Ectodermal cell (in vitro differentiated cells): Measurements from ENCODE around the gene HDGF.

Experiments
- H3K27ac ChIP-seq: 2 replicates; pipeline ENCODE4 v1.7.0; 2013; ENCODE audit warnings: mild to moderate bottlenecking, low read depth, low read length; ENCODE audit not compliant: insufficient read depth, poor library complexity, severe bottlenecking
- H3K27me3 ChIP-seq: 2 replicates; pipeline ENCODE4 v1.7.0; 2013; ENCODE audit warnings: mild to moderate bottlenecking, low read length; ENCODE audit not compliant: insufficient read depth, control insufficient read depth, poor library complexity, severe bottlenecking
- H3K36me3 ChIP-seq: one replicate; pipeline ENCODE4 v1.7.0; 2013; ENCODE audit warnings: low read length; ENCODE audit not compliant: control insufficient read depth, insufficient read depth
- H3K4me1 ChIP-seq: one replicate; pipeline ENCODE4 v1.7.0; 2013; ENCODE audit warnings: low read length; ENCODE audit not compliant: control insufficient read depth, insufficient read depth
- H3K4me3 ChIP-seq: 2 replicates; pipeline ENCODE4 v1.7.0; 2013; ENCODE audit warnings: low read depth, low read length, control low read depth; ENCODE audit not compliant: insufficient read depth
- H3K9me3 ChIP-seq: 2 replicates; pipeline ENCODE4 v1.7.0; 2013; ENCODE audit warnings: mild to moderate bottlenecking, low read length, moderate library complexity; ENCODE audit not compliant: control insufficient read depth
- WGBS, 2 experiments: methylation state at CpG; one replicate each; pipeline ENCODE4 v1.1.7; 2013; ENCODE audit warnings: missing lambda C conversion rate in 2 of 2; 5-methylcytosine and 5-hydroxymethylcytosine counted together

The HDGF gene

DNA sequence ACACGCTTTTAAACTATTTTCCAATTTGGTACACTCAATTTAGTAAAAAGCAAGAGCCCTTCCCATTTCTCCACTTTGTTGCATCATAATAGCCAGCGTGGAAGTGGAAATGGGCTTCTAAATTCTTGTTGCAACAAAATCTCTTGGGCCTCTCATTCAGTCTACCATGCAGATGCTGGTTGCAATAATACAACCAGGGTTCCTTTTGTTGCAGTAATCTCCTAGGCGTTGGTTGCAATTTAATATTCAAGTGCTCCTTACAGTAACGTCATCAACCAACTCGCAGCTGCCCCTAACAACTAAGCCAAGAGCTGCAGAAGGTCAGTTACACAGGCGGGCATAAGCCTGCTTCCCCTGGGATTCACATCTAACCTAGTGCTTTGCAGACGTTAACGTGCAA is 2.7 kb upstream of the HDGF start:
- no peak overlapping the region for H3K27ac ChIP-seq
- no peaks in the 10 kb centered on the region for H3K36me3 ChIP-seq
- no peak overlapping the region for H3K4me3 ChIP-seq
- H3K4me1 ChIP-seq = peaks cover 13% of the 10 kb centered on the region
- 91 to 93% methylated on average over 8 of the region's 8 CpGs for WGBS, 2 experiments
- H3K27me3 ChIP-seq = no peaks in the 10 kb centered on the region
- H3K9me3 ChIP-seq = no peaks in the 10 kb centered on the region

DNA sequence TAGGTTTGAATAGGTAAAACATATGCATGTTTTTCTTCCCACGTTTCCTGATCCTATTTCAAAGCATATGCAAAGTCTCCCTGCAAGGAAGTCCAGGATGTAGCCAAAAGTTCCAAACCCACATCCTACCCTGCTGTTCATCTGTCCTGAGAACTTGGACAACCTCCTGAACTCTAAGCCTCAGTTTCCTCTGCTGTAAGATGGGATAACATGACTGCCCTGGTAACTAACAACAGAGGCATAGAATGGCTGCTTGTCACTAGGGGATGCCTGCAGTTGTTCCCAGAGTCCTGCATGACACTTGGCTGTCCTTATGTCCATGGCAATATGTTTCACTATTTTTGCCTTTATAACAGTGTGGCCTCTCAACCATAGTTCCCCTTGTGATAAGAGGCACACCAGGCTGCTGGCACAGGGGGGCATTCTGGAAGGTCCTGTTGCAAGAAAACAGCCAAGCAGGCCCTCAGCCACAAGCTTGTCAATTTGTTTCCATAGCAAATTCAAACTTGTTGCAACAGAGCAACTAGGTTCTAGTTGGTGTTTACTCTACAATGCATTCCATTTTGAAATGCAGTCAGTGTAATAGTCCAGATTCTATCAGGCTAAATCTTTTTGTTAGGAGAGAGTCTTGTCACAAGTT is 1.5 kb upstream of the HDGF start:
- Histone ChIP-seq H3K4me3 (peak overlapping the region; percentile 72), H3K4me1 (peaks cover 26% of the 10 kb centered on the region), H3K36me3 (no peaks in the 10 kb centered on the region), H3K27ac (no peak overlapping the region), H3K9me3 (no peaks in the 10 kb centered on the region), H3K27me3 (no peaks in the 10 kb centered on the region)
- 60 to 85% methylated on average over 1 of the region's 1 CpG for WGBS, 2 experiments

DNA sequence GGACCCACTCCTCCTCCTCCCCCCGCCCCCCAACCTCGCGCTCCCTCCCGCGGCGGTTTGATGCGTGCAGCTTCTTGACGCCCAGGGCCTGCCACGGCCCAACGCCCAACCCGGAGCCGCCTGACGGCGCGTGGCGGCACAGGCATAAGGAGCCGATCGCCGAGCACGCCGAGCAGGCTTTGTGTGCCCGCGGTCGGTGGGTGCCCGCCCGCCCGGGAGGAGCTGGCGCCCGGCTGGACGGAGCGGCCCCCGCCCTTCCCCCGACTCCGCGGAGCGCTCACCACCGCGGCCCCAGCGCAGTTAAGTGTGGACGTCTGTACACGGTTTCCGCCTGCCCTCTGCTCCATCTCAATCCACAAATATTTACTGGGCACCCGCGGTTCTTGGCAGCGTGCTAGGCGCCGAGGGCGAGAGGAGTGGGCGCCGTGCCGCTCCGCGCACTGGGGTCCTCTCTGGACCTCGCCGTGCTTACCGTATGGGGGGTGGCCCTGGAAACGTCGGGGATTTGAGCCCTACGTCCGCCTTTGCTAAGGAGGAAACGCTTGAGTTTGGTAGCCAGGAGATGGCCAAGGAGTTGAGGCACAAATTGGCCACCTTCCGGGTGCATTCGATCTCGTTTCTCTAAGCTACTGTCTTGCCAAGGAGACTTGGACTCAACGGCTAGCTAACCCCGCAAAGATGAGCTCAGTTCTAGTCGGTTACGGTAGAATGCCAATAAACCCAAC is 444 bp upstream of the HDGF start:
- Histone ChIP-seq H3K4me3 (peak overlapping the region; percentile 72), H3K36me3 (no peaks in the 10 kb centered on the region), H3K27me3 (no peaks in the 10 kb centered on the region), H3K27ac (peak overlapping the region; percentile 79), H3K4me1 (peaks cover 33% of the 10 kb centered on the region), H3K9me3 (no peaks in the 10 kb centered on the region)
- WGBS, 2 experiments = 0% methylated on average over 68 of the region's 68 CpGs

DNA sequence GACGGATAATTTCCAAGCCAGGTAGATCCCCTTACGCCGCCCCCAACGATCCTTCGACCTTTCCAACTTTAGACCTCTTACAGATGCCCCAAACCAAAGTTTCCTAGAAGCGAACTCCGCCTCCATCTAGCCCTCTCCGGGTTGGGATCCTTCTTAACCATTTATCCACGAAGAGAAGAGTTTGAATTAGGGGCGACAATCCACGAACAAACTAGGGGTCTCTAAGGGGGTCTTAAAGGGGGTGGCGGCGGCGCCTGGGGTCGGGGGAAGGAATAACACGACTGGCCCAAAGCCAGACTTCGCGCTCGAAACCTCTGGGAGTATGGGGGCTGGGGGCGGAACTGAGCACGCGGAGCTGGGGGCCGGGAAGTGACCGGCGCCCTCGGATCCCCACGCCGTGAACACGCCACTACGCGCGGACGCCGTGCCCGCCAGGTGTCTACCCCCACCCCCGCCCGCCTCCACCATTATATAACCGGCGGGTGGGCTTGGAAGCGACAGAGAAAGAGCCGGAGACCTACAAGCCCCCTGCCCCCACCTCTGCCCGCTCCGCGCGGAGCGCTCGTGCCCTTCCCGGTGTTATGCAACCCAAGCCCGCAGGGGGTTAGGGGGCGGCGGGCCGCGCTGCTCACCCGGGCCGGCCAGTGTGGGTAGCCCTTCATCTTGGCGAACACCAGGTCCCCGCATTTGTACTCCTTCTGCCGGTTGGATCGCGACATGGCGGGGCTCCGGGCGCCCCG is 594 bp downstream of the HDGF start:
- Histone ChIP-seq H3K9me3 (no peaks in the 10 kb centered on the region), H3K4me3 (peak overlapping the region; percentile 72), H3K27ac (peak overlapping the region; percentile 2), H3K27me3 (no peaks in the 10 kb centered on the region), H3K4me1 (peaks cover 38% of the 10 kb centered on the region), H3K36me3 (no peaks in the 10 kb centered on the region)
- WGBS, 2 experiments = 0 to 1% methylated on average over 64 of the region's 64 CpGs

DNA sequence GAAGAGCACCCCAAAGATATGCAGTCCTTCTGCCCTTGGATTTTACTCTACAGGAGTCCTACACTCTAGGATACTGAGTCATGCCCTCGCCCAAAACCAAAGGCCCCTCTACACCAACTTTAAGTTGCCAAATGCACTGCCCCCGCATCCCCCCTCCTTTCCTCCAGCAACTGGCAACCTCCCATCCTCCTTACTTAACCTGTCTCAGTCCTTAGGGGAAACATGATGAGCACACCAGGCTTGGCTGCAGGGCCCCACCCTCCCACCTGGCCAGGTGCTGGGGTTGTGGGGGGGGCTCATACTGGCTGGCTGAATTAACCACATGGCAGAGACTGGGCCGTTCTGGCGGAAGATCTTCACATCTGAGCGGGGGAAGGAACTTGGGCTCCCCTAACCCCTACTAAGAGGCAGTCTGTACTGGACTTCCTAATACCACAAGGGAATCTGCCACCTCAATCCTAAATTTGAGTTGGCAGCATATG is 1.2 kb downstream of the HDGF start:
- H3K9me3 ChIP-seq = no peaks in the 10 kb centered on the region
- peaks cover 44% of the 10 kb centered on the region for H3K4me1 ChIP-seq
- WGBS, 2 experiments = 12 to 15% methylated on average over 5 of the region's 5 CpGs
- H3K36me3 ChIP-seq = no peaks in the 10 kb centered on the region
- no peak overlapping the region for H3K27ac ChIP-seq
- H3K4me3 ChIP-seq = peak overlapping the region; percentile 72
- H3K27me3 ChIP-seq = no peaks in the 10 kb centered on the region

DNA sequence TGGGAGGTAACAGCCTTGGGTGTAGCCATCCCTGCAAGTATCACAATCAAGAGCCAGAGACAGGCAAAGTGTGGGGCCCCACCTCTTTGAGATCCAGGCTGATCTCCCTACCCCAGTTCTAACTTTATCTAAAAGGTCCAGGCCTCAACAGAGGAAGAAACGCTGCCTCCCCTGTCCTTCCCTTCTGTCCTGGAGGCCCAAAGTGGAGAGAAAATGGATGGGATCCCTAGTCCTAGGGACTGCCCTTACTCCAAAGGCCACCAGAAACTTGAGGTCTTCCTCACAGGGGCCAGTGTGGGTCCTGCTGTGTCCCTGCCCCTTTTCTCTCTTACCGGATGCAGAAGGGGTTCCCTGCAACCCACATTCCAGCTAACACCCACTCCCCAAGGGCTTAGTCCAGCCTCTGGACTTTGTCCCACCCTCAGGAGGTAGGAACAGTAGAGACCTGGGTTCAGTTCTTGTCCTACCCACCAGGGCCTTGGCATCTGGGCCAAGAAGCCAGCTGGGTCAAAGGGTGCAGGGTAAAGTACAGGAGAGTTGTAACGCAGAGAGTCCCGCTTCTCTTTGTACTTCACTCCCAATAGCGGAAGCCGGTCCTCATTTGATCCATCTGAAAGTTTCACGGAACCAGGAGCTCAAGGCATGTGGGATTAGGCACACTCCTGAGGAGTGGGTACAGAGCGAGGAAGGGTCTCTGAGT is 1.9 kb downstream of the HDGF start:
- 72 to 78% methylated on average over 8 of the region's 8 CpGs for WGBS, 2 experiments
- H3K36me3 ChIP-seq = no peaks in the 10 kb centered on the region
- H3K27ac ChIP-seq = peak overlapping the region; percentile 9
- H3K4me1 ChIP-seq = peaks cover 47% of the 10 kb centered on the region
- H3K4me3 ChIP-seq = peak overlapping the region; percentile 72
- no peaks in the 10 kb centered on the region for H3K9me3 ChIP-seq
- H3K27me3 ChIP-seq = no peaks in the 10 kb centered on the region

DNA sequence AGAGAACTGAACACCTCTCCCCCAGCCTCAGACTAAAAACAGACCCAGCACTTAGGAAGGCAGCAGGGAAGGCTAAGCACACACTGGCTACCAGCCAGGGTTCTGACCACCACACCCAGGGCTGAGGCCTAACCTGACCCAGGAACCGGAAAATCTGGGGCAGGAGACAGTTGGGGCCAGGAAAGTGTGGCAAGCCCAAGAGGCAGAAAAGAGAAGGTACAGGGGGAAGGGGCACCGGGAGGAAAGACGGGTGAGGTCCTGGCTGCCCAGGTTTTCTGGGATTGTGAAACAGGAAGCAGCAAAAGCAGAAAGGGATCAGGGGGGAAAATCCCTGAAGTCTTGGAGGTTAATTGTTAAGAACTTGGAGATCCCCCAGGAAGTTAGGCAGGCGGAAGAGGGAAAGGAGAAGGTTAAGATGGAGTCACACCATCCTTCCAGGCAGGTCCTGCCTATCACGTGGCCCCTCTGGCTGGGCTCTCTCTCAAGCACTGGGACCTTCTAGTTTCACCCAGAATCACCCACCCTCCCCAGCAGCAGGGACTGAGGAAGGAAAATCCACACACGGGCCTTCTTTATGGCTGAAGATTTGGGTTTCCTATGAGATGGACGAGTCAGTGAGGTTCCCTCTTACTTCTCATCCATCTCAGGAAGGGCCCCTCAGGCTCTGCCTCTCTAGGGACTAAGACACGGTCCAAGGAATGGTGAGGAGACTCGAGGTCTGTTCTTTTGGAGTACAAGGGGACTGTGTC is 2.6 kb downstream of the HDGF start:
- peaks cover 47% of the 10 kb centered on the region for H3K4me1 ChIP-seq
- H3K9me3 ChIP-seq = no peaks in the 10 kb centered on the region
- H3K36me3 ChIP-seq = peaks cover 4% of the 10 kb centered on the region
- H3K27me3 ChIP-seq = no peaks in the 10 kb centered on the region
- WGBS, 2 experiments = 68 to 71% methylated on average over 9 of the region's 9 CpGs
- peak overlapping the region; percentile 72 for H3K4me3 ChIP-seq
- H3K27ac ChIP-seq = no peak overlapping the region

DNA sequence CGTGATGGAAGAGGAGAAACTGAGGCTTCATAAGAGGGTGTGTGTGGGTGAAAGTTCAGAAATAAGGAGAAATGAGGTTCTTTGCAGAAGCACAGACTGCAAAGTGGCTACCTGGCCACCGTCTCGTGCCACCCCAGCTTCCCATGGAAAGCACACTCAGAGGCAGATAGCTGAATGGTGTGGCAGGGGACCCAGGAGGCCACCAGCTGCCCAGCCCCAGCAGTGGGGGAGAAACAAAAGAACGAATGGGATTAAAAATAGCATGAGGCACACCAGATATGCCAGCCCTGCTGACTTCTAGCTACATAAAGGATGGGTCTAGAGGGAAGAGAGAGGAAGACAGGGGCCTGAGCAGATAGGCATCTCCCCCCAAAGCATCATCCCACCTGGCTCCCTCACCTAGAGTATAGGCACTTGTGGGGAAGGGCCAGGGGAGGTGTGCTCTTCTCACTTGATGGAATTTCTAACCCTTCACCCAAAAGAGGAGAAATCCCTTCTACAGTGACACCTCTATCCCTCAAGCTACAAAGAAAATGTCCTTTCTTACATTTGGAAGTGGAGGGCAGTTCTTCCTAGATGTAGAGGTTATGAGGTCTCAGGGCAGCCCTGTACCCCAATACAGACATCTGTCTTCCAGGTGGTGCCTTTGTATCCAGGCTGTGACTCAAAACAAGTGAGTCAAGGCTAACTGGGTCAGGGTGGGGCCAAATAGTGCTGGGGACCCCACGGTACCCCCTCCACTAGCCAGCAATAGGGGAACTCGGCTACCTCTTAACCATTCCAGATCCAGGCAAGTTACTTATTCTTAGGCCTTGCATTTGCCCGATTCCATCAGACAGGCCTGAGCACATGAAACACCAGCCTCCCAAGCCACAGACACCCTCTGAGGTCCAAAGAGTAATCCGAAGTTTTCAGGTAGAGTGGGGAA is 3.5 kb downstream of the HDGF start:
- peak overlapping the region; percentile 100 for H3K27ac ChIP-seq
- 42 to 46% methylated on average over 8 of the region's 8 CpGs for WGBS, 2 experiments
- no peaks in the 10 kb centered on the region for H3K27me3 ChIP-seq
- H3K36me3 ChIP-seq = peaks cover 12% of the 10 kb centered on the region
- peaks cover 47% of the 10 kb centered on the region for H3K4me1 ChIP-seq
- H3K9me3 ChIP-seq = no peaks in the 10 kb centered on the region
- peak overlapping the region; percentile 55 for H3K4me3 ChIP-seq
